ENCODE measurements around the gene TMC5.

GRCh38 chr16:19522397-19522732 lies 104.7 kb downstream of the TMC5 start:
- TF ChIP-seq CTCF (IDR thresholded peaks at IDR 0.05) = no peak
- no peak for TF ChIP-seq EZH2 (IDR thresholded peaks at IDR 0.05)
- no peak for TF ChIP-seq EZH2phosphoT487 (IDR thresholded peaks at IDR 0.05)

All from neural progenitor cell (in vitro differentiated cells).